Astrocyte (in vitro differentiated cells and primary cell): ENCODE data around the gene NXPE3. TPM values are rescaled to one million over a fixed set of nuclear protein-coding genes. Genes with fewer than 3 reads are reported as not detected.
"Not testable (repeated sequence)": the region's sequence is repeated elsewhere in the genome, so short reads cannot be mapped to it uniquely, and the experiment has no call there.

Experiments
- DNase-seq: peaks from one replicate; pipeline ENCODE4 v3.0.0-alpha.2; 2010; ENCODE audit warnings: low read depth
- FAIRE-seq: peaks from 2 replicates; lab custom pipeline; 2011; peaks lifted over from hg19 to GRCh38; lab: Jason Lieb, UNC
- H2AFZ ChIP-seq: 2 replicates; pipeline ENCODE4 v1.6.0; 2012; ENCODE audit warnings: low read depth, low read length, inconsistent platforms
- H3K27ac ChIP-seq: 2 replicates; pipeline ENCODE4 v1.5.1; 2011; ENCODE audit warnings: low read depth, low read length, inconsistent platforms
- H3K27me3 ChIP-seq: 2 replicates; pipeline ENCODE4 v1.6.0; 2011; ENCODE audit warnings: low read length, inconsistent platforms; ENCODE audit not compliant: insufficient read depth
- H3K36me3 ChIP-seq: 2 replicates; pipeline ENCODE4 v1.5.1; 2011; ENCODE audit warnings: low read length, inconsistent platforms; ENCODE audit not compliant: insufficient read depth
- H3K4me1 ChIP-seq: 2 replicates; pipeline ENCODE4 v1.5.1; 2011; ENCODE audit warnings: low read length, inconsistent platforms; ENCODE audit not compliant: insufficient read depth
- H3K4me2 ChIP-seq: 2 replicates; pipeline ENCODE4 v1.6.0; 2012; ENCODE audit warnings: low read length, inconsistent platforms
- H3K4me3 ChIP-seq: 2 replicates; pipeline ENCODE4 v1.5.1; 2011; ENCODE audit warnings: low read depth, mild to moderate bottlenecking, low read length, inconsistent platforms; ENCODE audit not compliant: insufficient read depth
- H3K79me2 ChIP-seq: 2 replicates; pipeline ENCODE4 v1.6.0; 2012; ENCODE audit warnings: mild to moderate bottlenecking, low read length, inconsistent platforms; ENCODE audit not compliant: insufficient read depth
- H3K9ac ChIP-seq: 2 replicates; pipeline ENCODE4 v1.6.0; 2012; ENCODE audit warnings: mild to moderate bottlenecking, low read length, inconsistent platforms
- H3K9me3 ChIP-seq: 2 replicates; pipeline ENCODE4 v1.5.1; 2012; ENCODE audit warnings: low read depth, mild to moderate bottlenecking, low read length, inconsistent platforms; ENCODE audit not compliant: insufficient read depth
- H4K20me1 ChIP-seq: 2 replicates; pipeline ENCODE4 v1.6.0; 2012; ENCODE audit warnings: low read length, inconsistent platforms; ENCODE audit not compliant: insufficient read depth
- H3K27ac Mint-ChIP-seq: one replicate; pipeline ENCODE4 v1.8.0; 2021; ENCODE audit warnings: mild to moderate bottlenecking, mixed read lengths; ENCODE audit not compliant: unreplicated experiment
- H3K27me3 Mint-ChIP-seq: one replicate; pipeline ENCODE4 v1.8.0; 2021; ENCODE audit warnings: low read depth, mixed read lengths; ENCODE audit not compliant: unreplicated experiment
- H3K36me3 Mint-ChIP-seq: one replicate; pipeline ENCODE4 v1.8.0; 2021; ENCODE audit warnings: low read depth, mixed read lengths; ENCODE audit not compliant: unreplicated experiment
- H3K4me1 Mint-ChIP-seq: one replicate; pipeline ENCODE4 v1.8.0; 2021; ENCODE audit warnings: low read depth, mixed read lengths; ENCODE audit not compliant: unreplicated experiment
- H3K4me3 Mint-ChIP-seq: one replicate; pipeline ENCODE4 v1.8.0; 2021; ENCODE audit warnings: mild to moderate bottlenecking, moderate library complexity, mixed read lengths; ENCODE audit not compliant: unreplicated experiment
- H3K9me3 Mint-ChIP-seq: one replicate; pipeline ENCODE4 v1.8.0; 2021; ENCODE audit warnings: mild to moderate bottlenecking, mixed read lengths; ENCODE audit not compliant: unreplicated experiment
- EZH2 ChIP-seq: IDR thresholded peaks from 2 replicates; pipeline ENCODE4 v1.6.1; 2012; ENCODE audit warnings: mild to moderate bottlenecking, low read length, inconsistent platforms; ENCODE audit not compliant: insufficient read depth
- total RNA-seq: library from RNA; stranded (reverse); gene quantifications from 2 replicates; pipeline ENCODE4 v1.2.1, GENCODE V29; 2021
- TF ChIP-seq, protein P1 (sequence below): IDR thresholded peaks from 2 replicates; pipeline ENCODE4 v1.5.1; 2011; ENCODE audit warnings: low read depth, mild to moderate bottlenecking, inconsistent platforms, low read length, moderate library complexity; ENCODE audit not compliant: insufficient read depth

Gene NXPE3
- total RNA-seq, 1 donor from 2014 or later: 46.4 TPM

DNA sequence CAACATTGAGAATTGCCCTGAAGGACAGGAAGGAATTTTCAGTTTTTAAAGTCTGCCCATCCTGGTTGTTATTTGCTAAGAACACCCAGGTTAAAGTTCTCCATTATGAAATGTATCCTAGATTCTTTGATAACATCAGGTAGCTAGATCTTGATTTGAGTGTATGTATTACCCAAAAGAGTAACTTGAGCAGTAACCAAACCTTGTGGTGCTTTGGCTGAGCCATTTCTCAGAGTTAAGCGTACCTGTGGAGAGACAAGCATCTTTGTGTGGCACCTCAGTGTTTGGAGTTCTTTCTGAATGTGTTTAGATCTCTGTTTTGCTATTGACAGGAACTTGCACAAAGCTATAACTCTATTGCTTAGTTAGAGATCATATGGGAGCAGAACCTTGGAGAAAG is 34.2 kb upstream of the NXPE3 start:
- Histone ChIP-seq H3K9ac (no peak overlapping the region), H3K4me3 (no peak overlapping the region), H3K4me1 (no peaks in the 10 kb centered on the region), H3K36me3 (no peaks in the 10 kb centered on the region), H2AFZ (no peak overlapping the region), H4K20me1 (no peaks in the 10 kb centered on the region), H3K79me2 (no peaks in the 10 kb centered on the region), H3K27me3 (no peaks in the 10 kb centered on the region), H3K27ac (no peak overlapping the region), H3K9me3 (no peaks in the 10 kb centered on the region), H3K4me2 (no peak overlapping the region)
- H3K36me3 Mint-ChIP-seq: peaks cover 8% of the 10 kb centered on the region
- H3K9me3 Mint-ChIP-seq: peaks cover 2% of the 10 kb centered on the region
- FAIRE-seq: peak; percentile 49
- H3K27me3 Mint-ChIP-seq: no peaks in the 10 kb centered on the region
- H3K4me3 Mint-ChIP-seq: no peak overlapping the region
- TF ChIP-seq EZH2: no peak
- H3K4me1 Mint-ChIP-seq: no peaks in the 10 kb centered on the region
- no peak overlapping the region for H3K27ac Mint-ChIP-seq
- DNase-seq: no peak

DNA sequence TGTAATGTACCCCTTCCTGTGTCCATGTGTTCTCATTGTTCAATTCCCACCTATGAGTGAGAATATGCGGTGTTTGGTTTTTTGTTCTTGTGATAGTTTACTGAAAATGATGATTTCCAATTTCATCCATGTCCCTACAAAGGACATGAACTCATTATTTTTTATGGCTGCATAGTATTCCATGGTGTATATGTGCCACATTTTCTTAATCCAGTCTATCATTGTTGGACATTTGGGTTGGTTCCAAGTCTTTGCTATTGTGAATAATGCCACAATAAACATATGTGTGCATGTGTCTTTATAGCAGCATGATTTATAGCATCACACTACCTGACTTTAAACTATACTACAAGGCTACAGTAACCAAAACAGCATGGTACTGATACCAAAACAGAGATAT is 33.1 kb upstream of the NXPE3 start:
- H3K4me1 ChIP-seq, H3K4me1 Mint-ChIP-seq, H3K27me3 Mint-ChIP-seq, H2AFZ ChIP-seq, H3K79me2 ChIP-seq, H3K9ac ChIP-seq, H3K27me3 ChIP-seq, H3K9me3 Mint-ChIP-seq, H3K4me3 Mint-ChIP-seq, H3K4me3 ChIP-seq, H3K9me3 ChIP-seq, H3K36me3 ChIP-seq, DNase-seq, H3K27ac ChIP-seq, H3K27ac Mint-ChIP-seq, FAIRE-seq, H4K20me1 ChIP-seq, H3K4me2 ChIP-seq: not testable (repeated sequence)
- peaks cover 10% of the 10 kb centered on the region for H3K36me3 Mint-ChIP-seq

DNA sequence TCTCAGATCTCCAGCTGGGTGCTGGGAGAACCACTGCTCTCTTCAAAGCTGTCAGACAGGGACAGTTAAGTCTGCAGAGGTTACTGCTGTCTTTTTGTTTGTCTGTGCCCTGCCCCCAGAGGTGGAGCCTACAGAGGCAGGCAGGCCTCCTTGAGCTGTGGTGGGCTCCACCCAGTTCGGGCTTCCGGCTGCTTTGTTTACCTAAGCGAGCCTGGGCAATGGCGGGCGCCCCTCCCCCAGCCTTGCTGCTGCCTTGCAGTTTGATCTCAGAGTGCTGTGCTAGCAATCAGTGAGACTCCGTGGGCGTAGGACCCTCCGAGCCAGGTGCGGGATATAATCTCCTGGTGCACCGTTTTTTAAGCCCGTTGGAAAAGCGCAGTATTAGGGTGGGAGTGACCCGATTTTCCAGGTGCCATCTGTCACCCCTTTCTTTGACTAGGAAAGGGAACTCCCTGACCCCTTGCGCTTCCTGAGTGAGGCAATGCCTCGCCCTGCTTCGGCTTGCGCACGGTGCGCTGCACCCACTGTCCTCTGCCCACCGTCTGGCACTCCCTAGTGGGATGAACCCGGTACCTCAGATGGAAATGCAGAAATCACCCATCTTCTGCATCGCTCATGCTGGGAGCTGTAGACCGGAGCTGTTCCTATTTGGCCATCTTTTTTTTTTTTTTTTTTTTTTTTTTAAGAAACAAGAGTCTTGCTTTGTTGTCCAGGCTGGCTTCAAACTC is 25.5 kb upstream of the NXPE3 start:
- not testable (repeated sequence) for DNase-seq, H3K4me1 Mint-ChIP-seq, H3K79me2 ChIP-seq, H3K27me3 ChIP-seq, H3K27ac Mint-ChIP-seq, H4K20me1 ChIP-seq, H3K27me3 Mint-ChIP-seq, H3K4me3 ChIP-seq, H3K4me1 ChIP-seq, H3K9ac ChIP-seq, H3K9me3 ChIP-seq, H3K4me3 Mint-ChIP-seq, H3K27ac ChIP-seq, H2AFZ ChIP-seq, H3K4me2 ChIP-seq, FAIRE-seq
- peaks cover 14% of the 10 kb centered on the region for H3K9me3 Mint-ChIP-seq
- peaks cover 18% of the 10 kb centered on the region for H3K36me3 ChIP-seq
- H3K36me3 Mint-ChIP-seq: peaks cover 29% of the 10 kb centered on the region

DNA sequence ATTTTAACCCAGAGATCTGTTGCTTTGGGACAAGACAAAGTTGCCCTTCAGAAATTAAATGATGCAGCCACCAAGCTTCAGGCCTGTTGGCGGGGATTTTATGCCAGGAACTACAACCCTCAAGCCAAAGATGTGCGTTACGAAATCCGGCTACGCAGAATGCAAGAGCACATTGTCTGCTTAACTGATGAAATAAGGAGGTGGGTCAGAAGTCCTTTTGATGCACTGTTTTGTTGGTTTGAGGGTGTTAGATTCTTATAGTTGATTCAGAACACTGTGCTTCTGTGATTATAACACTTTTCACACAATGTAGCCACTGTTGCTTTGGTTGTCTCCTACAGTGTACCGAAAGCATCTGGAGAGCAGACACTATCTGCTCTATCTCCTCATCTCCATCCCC is 20.8 kb upstream of the NXPE3 start:
- no peak overlapping the region for H3K9ac ChIP-seq
- H3K27me3 Mint-ChIP-seq: no peaks in the 10 kb centered on the region
- H3K4me1 Mint-ChIP-seq: no peaks in the 10 kb centered on the region
- peaks cover 21% of the 10 kb centered on the region for H3K36me3 Mint-ChIP-seq
- H3K79me2 ChIP-seq: no peaks in the 10 kb centered on the region
- TF ChIP-seq, protein P1, sequence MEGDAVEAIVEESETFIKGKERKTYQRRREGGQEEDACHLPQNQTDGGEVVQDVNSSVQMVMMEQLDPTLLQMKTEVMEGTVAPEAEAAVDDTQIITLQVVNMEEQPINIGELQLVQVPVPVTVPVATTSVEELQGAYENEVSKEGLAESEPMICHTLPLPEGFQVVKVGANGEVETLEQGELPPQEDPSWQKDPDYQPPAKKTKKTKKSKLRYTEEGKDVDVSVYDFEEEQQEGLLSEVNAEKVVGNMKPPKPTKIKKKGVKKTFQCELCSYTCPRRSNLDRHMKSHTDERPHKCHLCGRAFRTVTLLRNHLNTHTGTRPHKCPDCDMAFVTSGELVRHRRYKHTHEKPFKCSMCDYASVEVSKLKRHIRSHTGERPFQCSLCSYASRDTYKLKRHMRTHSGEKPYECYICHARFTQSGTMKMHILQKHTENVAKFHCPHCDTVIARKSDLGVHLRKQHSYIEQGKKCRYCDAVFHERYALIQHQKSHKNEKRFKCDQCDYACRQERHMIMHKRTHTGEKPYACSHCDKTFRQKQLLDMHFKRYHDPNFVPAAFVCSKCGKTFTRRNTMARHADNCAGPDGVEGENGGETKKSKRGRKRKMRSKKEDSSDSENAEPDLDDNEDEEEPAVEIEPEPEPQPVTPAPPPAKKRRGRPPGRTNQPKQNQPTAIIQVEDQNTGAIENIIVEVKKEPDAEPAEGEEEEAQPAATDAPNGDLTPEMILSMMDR: no peak
- no peak for TF ChIP-seq EZH2
- H3K27me3 ChIP-seq: no peaks in the 10 kb centered on the region
- H3K4me3 Mint-ChIP-seq: no peak overlapping the region
- DNase-seq (no peak), FAIRE-seq (no peak)
- H3K27ac Mint-ChIP-seq: no peak overlapping the region
- no peak overlapping the region for H2AFZ ChIP-seq
- no peak overlapping the region for H3K27ac ChIP-seq
- no peaks in the 10 kb centered on the region for H3K9me3 ChIP-seq
- H3K4me1 ChIP-seq: no peaks in the 10 kb centered on the region
- H3K36me3 ChIP-seq: peaks cover 32% of the 10 kb centered on the region
- no peaks in the 10 kb centered on the region for H4K20me1 ChIP-seq
- peaks cover 2% of the 10 kb centered on the region for H3K9me3 Mint-ChIP-seq
- no peak overlapping the region for H3K4me3 ChIP-seq
- H3K4me2 ChIP-seq: no peak overlapping the region
